Fibroblast of mammary gland (primary cell): ENCODE results near the gene FOXL3.

Experiments used
- DNase-seq: peaks from one replicate; pipeline ENCODE4 v3.0.0-alpha.2; 2010; ENCODE audit warnings: low read depth
- H3K4me3 ChIP-seq: 2 replicates; pipeline ENCODE4 v1.5.1; 2011; ENCODE audit warnings: low read depth, mild to moderate bottlenecking, low read length, moderate library complexity; ENCODE audit not compliant: control insufficient read depth
- TF ChIP-seq, protein P1 (sequence below): conservative IDR thresholded peaks from 2 replicates; pipeline ENCODE4 v1.5.1; 2011; ENCODE audit warnings: low read depth, low read length, inconsistent platforms; ENCODE audit not compliant: control insufficient read depth, insufficient read depth

Gene FOXL3

DNA sequence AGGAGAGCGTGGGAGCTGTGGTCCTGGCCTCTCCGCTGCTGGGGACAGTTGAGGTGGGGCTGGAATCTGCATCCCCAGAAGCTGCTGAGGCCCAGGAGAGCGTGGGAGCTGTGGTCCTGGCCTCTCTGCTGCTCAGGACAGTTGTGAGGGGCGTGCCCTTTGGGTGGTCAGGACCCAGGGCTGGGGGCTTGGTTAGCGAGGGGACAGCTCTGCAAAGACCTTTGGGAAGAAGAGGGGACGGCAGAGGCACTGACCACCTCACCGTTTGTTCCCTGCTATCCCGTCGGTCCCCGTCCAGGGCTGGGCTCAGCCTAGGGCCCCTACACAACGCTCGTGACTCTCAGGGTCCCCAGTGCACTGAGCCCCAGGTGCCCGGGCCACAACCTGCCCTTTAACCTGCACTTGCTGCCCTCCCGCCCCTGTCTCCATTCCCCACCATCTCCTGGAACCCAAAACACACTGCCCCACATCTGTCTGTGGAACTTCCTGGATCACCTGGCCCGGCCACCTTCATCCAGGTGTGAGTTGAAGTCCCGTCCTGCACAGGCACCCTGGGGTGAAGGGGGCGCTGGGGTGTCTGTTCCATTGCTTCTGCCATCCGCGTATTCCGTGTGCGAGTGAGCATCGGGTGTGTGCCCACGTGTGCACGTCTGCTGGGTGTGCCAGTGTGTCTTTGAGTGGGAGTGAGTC is 14.1 kb downstream of the FOXL3 start:
- no peak overlapping the region for H3K4me3 ChIP-seq
- TF ChIP-seq, protein P1, sequence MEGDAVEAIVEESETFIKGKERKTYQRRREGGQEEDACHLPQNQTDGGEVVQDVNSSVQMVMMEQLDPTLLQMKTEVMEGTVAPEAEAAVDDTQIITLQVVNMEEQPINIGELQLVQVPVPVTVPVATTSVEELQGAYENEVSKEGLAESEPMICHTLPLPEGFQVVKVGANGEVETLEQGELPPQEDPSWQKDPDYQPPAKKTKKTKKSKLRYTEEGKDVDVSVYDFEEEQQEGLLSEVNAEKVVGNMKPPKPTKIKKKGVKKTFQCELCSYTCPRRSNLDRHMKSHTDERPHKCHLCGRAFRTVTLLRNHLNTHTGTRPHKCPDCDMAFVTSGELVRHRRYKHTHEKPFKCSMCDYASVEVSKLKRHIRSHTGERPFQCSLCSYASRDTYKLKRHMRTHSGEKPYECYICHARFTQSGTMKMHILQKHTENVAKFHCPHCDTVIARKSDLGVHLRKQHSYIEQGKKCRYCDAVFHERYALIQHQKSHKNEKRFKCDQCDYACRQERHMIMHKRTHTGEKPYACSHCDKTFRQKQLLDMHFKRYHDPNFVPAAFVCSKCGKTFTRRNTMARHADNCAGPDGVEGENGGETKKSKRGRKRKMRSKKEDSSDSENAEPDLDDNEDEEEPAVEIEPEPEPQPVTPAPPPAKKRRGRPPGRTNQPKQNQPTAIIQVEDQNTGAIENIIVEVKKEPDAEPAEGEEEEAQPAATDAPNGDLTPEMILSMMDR = no peak
- no peak for DNase-seq

DNA sequence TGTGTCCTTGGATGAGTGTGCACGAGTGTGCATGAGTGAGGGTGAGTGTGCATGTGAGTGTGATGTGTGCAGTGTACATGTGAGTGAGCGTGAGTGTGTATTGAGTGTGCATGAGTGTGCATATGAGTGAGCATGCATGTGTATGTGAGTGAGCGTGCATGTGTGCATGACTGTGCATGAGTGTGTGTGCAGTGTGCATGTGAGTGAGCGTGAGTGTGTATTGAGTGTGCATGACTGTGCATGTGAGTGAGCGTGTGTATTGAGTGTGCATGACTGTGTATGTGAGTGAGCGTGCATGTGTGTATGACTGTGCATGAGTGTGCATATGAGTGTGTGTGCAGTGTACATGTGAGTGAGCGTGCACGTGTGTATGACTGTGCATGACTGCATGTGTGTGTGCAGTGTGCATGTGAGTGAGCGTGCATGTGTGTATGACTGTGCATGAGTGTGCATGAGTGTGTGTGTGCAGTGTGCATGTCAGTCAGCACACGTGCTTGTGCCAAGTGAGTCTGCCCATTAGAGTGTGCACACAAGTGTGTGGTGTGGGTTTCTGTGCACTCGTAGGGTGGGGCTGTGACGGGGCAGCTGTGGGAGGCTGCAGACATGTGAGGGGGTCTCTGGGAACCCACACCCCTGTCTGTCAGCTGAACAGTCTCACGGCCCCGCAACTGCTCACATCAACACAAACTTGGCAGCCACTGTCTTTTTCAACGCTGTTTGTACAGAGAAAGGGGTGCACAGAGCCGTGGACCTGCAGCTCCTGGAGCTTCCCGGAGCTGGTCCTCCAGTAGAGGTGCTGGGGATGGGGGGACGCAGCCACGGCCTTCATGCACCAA is 14.8 kb downstream of the FOXL3 start:
- TF ChIP-seq, protein P1 = no peak
- DNase-seq = no peak
- no peak overlapping the region for H3K4me3 ChIP-seq

DNA sequence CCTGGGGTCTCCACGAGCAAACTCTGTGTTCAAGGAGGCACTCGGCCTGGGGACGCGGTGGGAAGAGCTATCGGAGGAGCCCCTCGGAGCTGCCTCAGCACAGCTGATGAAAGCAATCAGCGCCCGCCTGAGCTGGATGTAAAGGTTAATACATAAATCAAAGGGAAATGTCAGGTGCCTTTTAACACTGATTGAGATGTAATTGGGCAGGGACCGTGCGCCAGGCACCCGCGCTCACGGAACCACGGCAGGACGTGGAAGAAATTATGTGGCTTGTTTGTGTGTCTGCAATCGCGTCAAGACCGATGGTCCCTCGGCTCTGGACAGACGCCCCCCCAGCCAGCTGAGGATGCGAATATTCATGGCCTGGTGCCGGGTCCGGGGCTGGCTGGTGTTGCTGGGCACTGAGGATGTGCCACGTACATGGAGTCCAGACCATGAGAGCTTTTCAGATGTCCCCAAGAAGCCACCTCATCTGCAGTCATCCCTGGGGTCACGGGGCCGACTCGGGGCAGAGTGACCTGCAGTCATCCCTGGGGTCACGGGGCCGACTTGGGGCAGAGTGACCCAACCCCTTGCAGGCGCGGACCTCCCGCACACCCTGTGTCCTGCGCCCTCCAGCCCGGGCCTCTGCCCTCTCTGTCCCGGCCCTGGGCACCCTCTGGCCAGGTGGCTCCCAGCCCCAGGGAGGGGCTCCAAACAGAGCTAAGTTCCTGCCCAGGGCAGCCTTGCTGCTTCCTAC is 15.6 kb downstream of the FOXL3 start:
- no peak for DNase-seq
- H3K4me3 ChIP-seq = no peak overlapping the region
- TF ChIP-seq, protein P1 = no peak

DNA sequence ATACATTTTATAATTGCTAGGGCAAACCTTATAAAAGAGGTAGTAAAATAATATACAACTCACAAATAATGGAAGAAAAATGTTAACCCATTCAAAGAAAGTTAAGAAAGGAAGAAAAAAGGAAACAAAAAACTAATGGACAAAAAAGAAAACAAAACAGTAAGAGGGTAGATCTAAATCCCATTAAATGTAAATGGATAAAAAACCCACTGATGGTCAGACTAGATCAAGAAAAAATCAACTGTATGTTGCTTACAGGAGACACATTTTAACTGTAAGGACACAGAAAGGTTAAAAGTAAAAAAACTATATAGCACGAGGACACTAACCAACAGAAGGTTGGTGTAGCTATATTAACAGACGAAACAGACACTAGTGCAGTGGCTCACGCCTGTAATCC is 18.0 kb downstream of the FOXL3 start:
- DNase-seq = no peak
- TF ChIP-seq, protein P1 = no peak

DNA sequence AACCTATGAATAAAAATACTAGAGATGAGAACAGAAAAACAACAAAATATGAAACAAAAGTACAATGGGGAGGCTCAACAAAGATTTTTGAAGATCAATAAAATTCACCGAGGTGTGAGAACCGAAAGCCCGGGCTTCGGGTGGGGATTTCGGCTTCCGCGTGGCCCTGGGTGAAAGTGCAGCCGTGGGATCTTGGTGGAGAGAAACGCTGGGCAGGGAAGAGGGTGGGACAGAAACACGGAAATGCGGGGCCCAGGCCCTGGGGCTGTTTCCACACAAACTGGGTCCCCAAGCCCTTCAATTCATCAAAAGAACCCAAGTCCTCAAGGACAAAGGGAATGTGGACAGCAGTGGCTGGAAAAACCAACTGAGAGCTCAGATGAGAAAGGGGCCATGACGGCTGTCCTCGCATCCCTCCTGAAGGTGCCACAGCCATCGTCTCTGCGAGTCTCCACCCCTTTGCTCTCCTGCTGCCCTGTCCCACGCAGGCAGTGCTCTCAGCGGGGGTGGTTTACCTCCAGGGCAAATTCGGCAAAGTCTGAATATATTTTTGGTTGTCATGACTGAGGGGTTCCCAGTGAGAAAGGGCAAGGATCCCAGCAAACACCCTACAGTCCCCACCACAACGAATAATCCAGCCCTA is 19.7 kb downstream of the FOXL3 start:
- no peak overlapping the region for H3K4me3 ChIP-seq
- TF ChIP-seq, protein P1 = no peak
- DNase-seq = no peak

More for the DNA sequence above, 18.0 kb downstream of the FOXL3 start:
- H3K4me3 ChIP-seq = no peak overlapping the region

DNA sequence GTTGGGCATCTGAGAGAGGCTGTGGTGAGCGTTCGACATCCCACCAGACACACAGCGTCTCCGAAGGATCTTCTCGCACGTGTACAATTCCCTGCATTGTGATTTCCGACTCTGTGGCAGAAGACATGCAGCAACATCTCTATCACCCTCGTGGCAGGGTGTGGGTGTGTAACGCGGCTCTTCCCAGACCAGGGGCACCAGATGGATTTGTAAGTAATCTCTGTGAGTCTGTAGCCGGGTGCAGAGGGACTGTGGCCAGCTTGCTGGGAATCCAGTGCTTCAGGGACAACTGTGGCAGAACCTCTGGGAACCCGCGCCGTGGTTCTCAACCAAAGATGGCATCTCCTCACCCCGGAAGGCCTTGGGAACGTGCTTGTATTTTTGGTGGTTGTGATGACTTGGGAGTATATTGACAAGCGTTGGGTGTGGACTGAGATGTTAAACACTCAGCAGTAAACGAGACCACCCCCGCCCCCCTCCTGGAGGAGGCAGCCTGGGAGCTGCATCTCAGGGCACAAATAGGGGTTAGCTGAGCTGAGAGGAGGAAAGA is 21.2 kb downstream of the FOXL3 start:
- no peak overlapping the region for H3K4me3 ChIP-seq
- TF ChIP-seq, protein P1 = no peak
- DNase-seq = no peak
